Astrocyte of the cerebellum (primary cell): ENCODE measurements around the gene IL24.

ENCODE experiments used
- DNase-seq: peaks from one replicate; pipeline ENCODE4 v3.0.0-alpha.2; 2011; ENCODE audit warnings: low read depth
- H3K4me3 ChIP-seq: 2 replicates; pipeline ENCODE4 v1.5.1; 2011; ENCODE audit warnings: mild to moderate bottlenecking, low read depth, low read length, moderate library complexity
- CTCF ChIP-seq: IDR thresholded peaks from 2 replicates; pipeline ENCODE4 v1.5.1; 2012; ENCODE audit warnings: low read length, low read depth, moderate library complexity, mild to moderate bottlenecking; ENCODE audit errors: missing control alignments
- in situ Hi-C: cut with HindIII; loops from 2 replicates; pipeline ENCODE4 v1.10.0; 2017; ENCODE audit warnings: low sequenced_read_pairs

The IL24 gene

GRCh38 chr1:206905295-206906164 is 8.3 kb downstream of the IL24 start:
- peak; percentile 49 for DNase-seq
- H3K4me3 ChIP-seq = no peak overlapping the region
- in situ Hi-C loops = loop anchor here (25.0 kb wide), 1 partner anchor 168 kb away; no protein-coding TSS in a partner anchor
- no peak for TF ChIP-seq CTCF

- no peak for DNase-seq
- H3K4me3 ChIP-seq = no peak overlapping the region
- in situ Hi-C loops = loop anchor here (25.0 kb wide), 1 partner anchor 170 kb away; no protein-coding TSS in a partner anchor
- TF ChIP-seq CTCF = peak; percentile 5
Observed at GRCh38 chr1:206907304-206907991, 10.2 kb downstream of the IL24 start.

- no peak for DNase-seq
- no peak overlapping the region for H3K4me3 ChIP-seq
- in situ Hi-C loops = loop anchor here (25.0 kb wide), 1 partner anchor 171 kb away; no protein-coding TSS in a partner anchor
- TF ChIP-seq CTCF = no peak
Observed at GRCh38 chr1:206908038-206908437, 10.8 kb downstream of the IL24 start.

- in situ Hi-C loops = loop anchor here (25.0 kb wide), 1 partner anchor 172 kb away; no protein-coding TSS in a partner anchor
- TF ChIP-seq CTCF = no peak
- H3K4me3 ChIP-seq = peak overlapping the region; percentile 44
- DNase-seq = no peak
Observed at GRCh38 chr1:206909161-206909882, 12.1 kb downstream of the IL24 start.

GRCh38 chr1:206909883-206910318 is 12.7 kb downstream of the IL24 start:
- in situ Hi-C loops = loop anchor here (25.0 kb wide), 1 partner anchor 173 kb away; no protein-coding TSS in a partner anchor
- H3K4me3 ChIP-seq = peak overlapping the region; percentile 44
- TF ChIP-seq CTCF = no peak
- no peak for DNase-seq
